GM18858 (cell line): ENCODE data around the gene MBD3L2B.
"Not testable (repeated sequence)": the region's sequence is repeated elsewhere in the genome, so short reads cannot be mapped to it uniquely, and the experiment has no call there.

Experiments
- ATAC-seq: cut with Tn5 transposase; IDR thresholded peaks from one replicate; pipeline ENCODE4 v1.9.1; 2021; ENCODE audit not compliant: unreplicated experiment

The MBD3L2B gene

DNA sequence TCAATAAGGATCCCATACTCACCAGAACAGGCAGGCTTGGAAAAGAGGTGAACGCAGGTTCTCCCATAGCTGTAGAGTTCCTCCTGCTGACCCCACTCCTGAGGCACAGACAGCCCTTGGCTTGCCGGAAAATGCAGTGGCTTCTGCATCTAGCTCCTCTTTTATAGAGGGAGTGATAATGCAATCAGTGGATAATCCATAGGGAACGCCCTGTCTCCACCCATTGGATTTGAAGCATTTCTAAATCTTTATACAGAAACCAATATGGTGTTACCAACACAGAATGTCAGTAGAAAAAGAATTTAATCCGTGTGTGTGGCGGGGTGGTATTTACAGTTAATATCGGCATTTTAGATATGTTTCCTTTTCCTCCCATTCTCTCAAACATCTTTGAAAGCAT, at the start of gene MBD3L2B:
MBD3L2B (minus strand) TSS at position 101 of the 400 bp plus-strand sequence; CDS start at position 67, 34 bp downstream.
- ATAC-seq: not testable (repeated sequence)

DNA sequence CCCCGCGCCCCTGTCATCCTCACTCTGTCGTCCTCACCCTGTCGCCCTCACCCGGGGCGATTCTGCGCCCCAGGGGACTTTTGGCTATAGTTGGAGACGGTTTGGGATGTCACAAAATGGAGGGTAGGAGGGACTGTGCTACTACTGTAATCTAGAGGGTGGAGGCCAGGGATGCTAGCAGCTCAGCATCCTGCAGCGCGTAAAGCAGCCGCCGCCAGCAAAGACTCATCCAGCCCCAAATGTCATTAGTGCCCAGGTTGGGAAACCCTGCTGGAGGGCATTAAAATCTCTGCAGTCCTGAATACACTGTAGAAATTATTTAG, 48.6 kb upstream of the MBD3L2B start:
- ATAC-seq: no peak

GRCh38 chr19:7069042-7069903, 48.0 kb upstream of the MBD3L2B start, which contains the start of gene ZNF557:
Gene ZNF557 (plus strand): TSS chr19:7069703. CDS start chr19:7075075, 5,372 bp downstream.
- ATAC-seq: peak; percentile 76

DNA sequence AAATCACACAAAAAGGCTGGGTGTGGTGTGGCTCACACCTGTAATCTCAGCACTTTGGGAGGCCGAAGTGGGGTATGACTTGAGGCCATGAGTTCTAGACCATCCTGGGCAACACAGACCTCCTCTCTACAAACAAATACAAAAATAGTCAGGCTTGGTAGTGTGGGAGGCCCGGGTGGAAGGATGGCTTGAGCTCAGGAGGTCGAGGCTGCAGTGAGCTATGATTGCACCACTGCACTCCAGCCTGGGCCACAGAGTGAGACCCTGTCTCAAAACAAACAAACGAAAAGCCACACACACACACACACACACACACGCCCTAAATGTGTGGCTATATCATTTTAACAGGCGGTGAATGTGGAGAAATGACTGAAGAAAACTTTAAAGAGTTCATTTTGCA, 47.4 kb upstream of the MBD3L2B start:
- ATAC-seq: no peak

GRCh38 chr19:7067716-7068115, 46.5 kb upstream of the MBD3L2B start:
- no peak for ATAC-seq

- not testable (repeated sequence) for ATAC-seq
Observed at GRCh38 chr19:7067122-7067521, 45.9 kb upstream of the MBD3L2B start.

- ATAC-seq: no peak
Observed at GRCh38 chr19:7063764-7064418, 42.7 kb upstream of the MBD3L2B start.

- ATAC-seq: no peak
Observed at GRCh38 chr19:7063339-7063738, 42.1 kb upstream of the MBD3L2B start.

DNA sequence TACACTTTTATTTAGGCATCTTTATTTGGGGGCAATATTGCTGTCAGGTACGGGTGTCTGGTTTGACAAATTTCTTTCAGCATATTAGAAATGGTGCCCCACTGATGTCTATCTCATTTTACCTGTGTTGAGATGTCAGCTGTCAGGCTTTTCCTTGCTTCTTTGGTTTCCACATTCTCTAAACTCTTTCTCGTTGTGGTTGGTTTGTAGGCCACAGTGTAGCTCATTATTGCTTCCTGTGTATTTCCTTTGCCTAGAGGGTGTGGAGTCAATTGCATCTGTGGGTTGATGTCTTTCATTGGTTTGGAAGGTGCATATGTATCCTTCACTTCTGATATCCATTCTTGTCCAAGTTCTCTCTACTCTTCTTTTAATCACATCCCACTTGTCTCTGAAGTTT, 38.7 kb upstream of the MBD3L2B start:
- not testable (repeated sequence) for ATAC-seq

DNA sequence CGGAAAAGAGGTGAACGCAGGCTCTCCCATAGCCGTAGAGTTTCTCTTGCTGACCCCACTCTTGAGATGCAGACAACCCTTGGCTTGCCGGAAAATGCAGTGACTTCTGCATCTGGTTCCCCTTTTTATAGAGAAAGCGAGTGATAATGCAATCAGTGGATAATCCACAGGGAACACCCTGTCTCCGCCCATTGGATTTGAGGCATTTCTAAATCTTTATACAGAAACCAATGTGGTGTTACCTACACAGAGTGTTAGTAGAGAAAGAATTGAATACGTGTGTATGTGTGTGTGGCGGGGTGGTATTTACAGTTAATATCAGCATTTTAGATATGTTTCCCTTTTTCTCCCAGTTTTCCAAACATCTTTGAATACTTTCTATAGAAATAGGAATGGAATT, 37.3 kb upstream of the MBD3L2B start, which contains the start of gene MBD3L3:
MBD3L3 (minus strand) TSS at position 101 of the 400 bp plus-strand sequence; CDS start at position 30, 71 bp downstream.
- ATAC-seq: not testable (repeated sequence)

GRCh38 chr19:7056371-7056770, 35.1 kb upstream of the MBD3L2B start:
- ATAC-seq: not testable (repeated sequence)

GRCh38 chr19:7055679-7056078, 34.4 kb upstream of the MBD3L2B start:
- ATAC-seq: not testable (repeated sequence)

DNA sequence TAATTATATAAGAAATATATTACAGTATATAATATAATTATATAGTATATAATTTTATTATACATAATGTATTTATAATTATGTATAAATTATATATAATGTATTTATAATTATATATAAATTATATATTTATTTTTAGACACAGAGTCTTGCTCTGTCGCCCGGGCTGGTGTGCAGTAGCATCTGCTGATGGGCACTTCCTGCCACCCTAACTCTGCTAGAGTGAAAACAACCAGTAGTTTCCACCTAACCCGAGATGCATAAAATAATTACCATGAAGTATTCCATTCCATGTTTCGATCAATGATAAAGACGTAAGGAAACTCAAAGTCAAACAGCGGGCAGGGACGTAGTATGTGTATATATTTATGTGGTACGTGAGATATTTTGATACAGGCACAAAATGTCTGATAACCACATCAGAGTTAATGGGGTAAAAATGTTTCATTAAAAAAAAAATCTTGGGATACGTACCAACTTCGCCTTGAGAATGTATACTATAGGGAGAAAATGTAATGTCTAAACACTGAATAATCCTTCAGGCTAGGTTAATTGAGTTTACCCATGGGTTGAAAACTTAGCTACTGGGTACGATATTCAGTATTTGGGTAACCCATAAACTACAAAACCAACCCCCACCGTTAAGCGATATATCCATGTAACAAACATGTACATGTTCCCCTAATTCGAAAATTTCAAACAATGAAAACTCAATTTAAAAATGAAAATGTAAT, 33.6 kb upstream of the MBD3L2B start:
- not testable (repeated sequence) for ATAC-seq

DNA sequence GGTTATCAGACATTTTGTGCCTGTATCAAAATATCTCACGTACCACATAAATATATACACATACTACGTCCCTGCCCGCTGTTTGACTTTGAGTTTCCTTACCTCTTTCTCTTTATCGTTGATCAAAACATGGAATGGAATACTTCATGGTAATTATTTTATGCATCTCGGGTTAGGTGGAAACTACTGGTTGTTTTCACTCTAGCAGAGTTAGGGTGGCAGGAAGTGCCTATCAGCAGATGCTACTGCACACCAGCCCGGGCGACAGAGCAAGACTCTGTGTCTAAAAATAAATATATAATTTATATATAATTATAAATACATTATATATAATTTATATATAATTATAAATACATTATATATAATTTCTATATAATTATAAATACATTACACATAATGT, 31.7 kb upstream of the MBD3L2B start:
- not testable (repeated sequence) for ATAC-seq

- ATAC-seq: not testable (repeated sequence)
Observed at GRCh38 chr19:7051421-7051820, 30.2 kb upstream of the MBD3L2B start.

DNA sequence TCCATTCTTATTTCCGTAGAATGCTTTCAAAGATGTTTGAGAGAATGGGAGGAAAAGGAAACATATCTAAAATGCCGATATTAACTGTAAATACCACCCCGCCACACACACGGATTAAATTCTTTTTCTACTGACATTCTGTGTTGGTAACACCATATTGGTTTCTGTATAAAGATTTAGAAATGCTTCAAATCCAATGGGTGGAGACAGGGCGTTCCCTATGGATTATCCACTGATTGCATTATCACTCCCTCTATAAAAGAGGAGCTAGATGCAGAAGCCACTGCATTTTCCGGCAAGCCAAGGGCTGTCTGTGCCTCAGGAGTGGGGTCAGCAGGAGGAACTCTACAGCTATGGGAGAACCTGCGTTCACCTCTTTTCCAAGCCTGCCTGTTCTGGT, 27.8 kb upstream of the MBD3L2B start, which contains the start of gene MBD3L2:
MBD3L2 (plus strand) TSS at position 301 of the 400 bp plus-strand sequence; CDS start at position 354, 53 bp downstream.
- ATAC-seq: not testable (repeated sequence)

DNA sequence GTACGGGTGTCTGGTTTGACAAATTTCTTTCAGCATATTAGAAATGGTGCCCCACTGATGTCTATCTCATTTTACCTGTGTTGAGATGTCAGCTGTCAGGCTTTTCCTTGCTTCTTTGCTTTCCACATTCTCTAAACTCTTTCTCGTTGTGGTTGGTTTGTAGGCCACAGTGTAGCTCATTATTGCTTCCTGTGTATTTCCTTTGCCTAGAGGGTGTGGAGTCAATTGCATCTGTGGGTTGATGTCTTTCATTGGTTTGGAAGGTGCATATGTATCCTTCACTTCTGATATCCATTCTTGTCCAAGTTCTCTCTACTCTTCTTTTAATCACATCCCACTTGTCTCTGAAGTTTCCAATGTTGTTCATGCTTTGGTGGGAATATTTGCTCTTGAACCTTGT, 20.3 kb upstream of the MBD3L2B start:
- ATAC-seq: not testable (repeated sequence)

DNA sequence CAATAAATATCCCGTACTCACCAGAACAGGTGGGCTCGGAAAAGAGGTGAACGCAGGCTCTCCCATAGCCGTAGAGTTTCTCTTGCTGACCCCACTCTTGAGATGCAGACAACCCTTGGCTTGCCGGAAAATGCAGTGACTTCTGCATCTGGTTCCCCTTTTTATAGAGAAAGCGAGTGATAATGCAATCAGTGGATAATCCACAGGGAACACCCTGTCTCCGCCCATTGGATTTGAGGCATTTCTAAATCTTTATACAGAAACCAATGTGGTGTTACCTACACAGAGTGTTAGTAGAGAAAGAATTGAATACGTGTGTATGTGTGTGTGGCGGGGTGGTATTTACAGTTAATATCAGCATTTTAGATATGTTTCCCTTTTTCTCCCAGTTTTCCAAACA, 18.8 kb upstream of the MBD3L2B start, which contains the start of gene MBD3L4:
MBD3L4 (minus strand) TSS at position 101 of the 400 bp plus-strand sequence; CDS start at position 66, 35 bp downstream.
- ATAC-seq: not testable (repeated sequence)

DNA sequence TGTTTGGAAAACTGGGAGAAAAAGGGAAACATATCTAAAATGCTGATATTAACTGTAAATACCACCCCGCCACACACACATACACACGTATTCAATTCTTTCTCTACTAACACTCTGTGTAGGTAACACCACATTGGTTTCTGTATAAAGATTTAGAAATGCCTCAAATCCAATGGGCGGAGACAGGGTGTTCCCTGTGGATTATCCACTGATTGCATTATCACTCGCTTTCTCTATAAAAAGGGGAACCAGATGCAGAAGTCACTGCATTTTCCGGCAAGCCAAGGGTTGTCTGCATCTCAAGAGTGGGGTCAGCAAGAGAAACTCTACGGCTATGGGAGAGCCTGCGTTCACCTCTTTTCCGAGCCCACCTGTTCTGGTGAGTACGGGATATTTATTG, 9.0 kb upstream of the MBD3L2B start, which contains the start of gene MBD3L5:
MBD3L5 (plus strand) TSS at position 301 of the 400 bp plus-strand sequence; CDS start at position 335, 34 bp downstream.
- not testable (repeated sequence) for ATAC-seq

GRCh38 chr19:7028790-7029189, 7.6 kb upstream of the MBD3L2B start:
- not testable (repeated sequence) for ATAC-seq

- ATAC-seq: no peak
Observed at GRCh38 chr19:7018828-7019227, 2.4 kb downstream of the MBD3L2B start.
